HG03520 (cell line): ENCODE data around the gene MAT1A.

ENCODE experiments used
- ATAC-seq: cut with Tn5 transposase; IDR thresholded peaks from one replicate; pipeline ENCODE4 v1.9.1; 2021; ENCODE audit warnings: mild to moderate bottlenecking, moderate library complexity; ENCODE audit not compliant: unreplicated experiment

MAT1A gene

DNA sequence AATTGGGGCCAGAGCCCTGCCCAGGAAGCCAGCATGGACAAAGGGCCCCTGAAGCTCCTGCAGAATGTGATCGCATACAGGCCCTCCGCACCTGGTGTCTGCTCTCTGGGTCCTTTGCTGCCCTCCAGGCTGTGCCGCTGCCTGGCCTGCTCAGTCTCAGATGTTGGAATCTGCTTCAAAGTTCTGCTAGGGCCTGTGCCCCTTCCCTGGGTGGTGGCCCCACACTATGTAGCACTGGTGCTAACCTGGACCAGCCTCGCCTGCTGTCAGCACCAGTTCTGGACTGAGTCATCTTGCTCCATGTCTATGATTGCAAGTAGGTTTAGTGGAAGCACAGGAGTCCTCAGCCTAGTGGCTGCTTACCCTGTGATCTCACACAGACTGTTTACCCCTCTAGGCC, 6.3 kb downstream of the MAT1A start:
- ATAC-seq: no peak

DNA sequence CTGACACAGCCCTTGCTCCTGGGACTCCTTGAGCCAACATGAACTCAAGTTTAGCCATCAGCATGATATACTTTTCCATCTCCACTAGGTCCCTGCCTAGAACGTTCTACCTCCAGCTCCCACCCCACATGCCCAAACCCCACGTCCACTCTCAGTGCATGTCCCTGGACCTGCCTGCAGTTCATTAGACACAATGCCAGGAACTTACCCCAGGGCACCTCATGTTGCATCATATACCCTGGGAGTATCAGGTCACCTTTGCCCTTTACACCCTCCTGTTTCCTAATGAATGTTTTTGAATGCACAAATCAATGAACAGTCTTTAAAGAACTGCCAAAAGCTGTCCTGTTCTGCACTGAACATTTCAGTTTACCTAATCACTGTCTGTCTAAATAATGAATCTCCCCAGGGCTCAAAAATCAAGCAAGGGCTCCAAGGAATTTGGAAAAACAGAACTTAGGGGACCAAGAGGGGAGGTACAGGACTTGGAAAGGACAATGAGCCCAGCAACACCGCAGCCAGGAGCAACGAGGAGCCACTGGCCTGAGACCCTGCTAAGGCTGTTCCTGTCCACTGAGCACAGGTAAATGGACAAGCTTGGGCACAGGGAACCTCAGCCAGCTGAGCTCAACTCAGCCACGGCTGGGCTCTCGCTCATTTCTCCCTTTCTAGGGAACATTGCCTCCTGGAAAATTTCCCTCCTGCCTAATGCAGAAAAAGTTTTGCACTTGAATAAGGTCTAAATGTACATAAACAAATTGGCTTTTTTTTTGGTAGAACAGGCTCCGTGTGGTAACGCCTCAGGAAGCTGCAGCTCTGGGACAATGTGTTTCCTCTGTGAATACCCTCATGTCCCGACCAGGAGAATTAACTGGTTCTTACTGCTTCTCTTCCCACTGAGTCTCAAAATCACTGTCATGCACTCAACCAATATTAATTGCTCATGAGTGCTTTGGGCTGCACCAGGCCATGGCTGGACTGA, 7.4 kb downstream of the MAT1A start:
- no peak for ATAC-seq

DNA sequence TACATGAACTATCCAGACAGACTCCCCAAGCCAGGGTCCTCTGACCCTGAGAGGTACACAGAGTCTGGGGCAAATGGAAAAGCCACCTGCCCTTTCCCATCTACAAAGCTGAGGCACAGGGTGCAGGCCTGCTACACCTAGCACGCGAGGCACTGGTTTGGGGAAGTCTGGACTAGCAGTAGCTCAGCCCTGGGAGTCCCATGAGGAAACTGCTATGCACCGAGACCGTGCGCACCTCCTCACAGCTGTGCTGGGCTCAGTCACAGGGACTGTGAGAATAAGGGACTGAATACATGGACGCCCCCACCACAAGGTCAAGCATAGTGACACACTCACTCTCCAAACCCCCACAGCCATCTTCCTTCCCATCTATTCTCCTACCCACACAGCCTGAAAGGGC, 8.2 kb downstream of the MAT1A start:
- no peak for ATAC-seq

DNA sequence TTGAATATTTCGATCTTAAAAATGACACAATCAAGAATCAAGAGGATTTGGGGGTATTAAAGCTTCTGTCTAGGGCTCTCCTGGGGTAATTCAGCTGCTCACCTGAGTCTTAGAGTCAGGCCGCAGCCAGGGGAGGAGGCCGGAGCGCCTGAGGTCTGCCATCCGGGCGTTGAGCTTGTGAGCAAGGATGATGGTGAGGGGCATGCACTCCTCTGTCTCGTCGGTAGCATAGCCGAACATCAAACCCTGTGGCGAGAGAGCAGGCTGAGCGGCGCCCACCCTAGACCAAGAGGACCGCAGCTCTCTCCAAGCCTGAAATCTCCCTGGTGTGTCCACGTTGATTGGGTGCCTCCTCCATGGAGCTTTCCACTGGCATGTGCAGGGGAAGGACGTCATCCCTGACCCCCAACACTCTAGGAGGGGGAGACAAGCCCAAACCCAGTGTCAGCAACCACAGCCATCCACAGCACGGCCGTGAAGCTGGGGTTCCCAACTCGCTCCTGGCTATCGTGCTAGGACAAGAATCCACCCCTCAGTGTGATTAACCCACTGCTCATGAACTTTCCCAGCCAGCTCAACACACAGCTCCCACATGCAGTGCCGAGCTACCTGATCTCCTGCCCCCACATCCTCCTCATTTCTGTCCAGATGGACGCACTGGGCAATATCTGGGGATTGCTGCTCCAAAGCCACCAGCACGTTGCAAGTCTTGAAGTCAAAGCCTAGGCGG, 9.2 kb downstream of the MAT1A start:
- ATAC-seq: no peak

DNA sequence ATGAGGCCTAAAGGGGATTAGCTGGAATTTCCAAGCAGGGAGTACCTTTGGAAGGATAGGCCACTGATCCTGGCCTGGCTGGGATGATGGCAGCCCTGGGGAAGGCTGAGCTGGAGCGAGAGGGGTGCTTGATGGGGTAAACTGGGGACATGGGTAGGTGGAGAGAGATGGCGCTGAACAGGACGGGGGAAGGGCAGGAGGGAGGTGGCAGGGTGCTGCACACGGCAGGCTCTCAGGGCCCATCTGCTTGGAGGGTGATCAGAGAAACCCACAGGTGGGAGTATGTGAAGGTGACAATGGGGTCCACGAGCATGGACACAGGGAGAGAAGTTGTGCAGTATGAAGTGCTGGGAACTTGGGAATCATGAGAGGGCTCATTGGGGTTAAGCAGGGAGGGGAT, 10.3 kb downstream of the MAT1A start:
- no peak for ATAC-seq

DNA sequence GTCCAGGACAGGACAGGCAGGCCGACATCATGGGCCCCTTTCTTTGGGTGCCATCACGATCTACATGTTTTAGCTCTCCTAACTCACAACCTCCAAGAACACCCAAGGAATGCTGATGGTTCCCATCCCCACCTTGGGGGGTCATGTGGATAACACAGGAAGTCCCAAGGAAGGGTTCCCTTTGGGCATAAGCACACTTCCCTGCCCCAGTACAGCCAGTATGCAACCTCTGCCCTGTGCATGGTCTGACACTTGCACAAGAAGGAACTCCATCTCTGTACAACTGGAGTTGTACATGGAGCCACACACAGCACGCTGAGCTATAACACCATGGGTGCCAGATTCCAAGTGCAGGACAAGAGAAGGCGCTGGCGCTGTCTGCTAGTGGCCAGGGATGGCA, 11.0 kb downstream of the MAT1A start:
- ATAC-seq: no peak

DNA sequence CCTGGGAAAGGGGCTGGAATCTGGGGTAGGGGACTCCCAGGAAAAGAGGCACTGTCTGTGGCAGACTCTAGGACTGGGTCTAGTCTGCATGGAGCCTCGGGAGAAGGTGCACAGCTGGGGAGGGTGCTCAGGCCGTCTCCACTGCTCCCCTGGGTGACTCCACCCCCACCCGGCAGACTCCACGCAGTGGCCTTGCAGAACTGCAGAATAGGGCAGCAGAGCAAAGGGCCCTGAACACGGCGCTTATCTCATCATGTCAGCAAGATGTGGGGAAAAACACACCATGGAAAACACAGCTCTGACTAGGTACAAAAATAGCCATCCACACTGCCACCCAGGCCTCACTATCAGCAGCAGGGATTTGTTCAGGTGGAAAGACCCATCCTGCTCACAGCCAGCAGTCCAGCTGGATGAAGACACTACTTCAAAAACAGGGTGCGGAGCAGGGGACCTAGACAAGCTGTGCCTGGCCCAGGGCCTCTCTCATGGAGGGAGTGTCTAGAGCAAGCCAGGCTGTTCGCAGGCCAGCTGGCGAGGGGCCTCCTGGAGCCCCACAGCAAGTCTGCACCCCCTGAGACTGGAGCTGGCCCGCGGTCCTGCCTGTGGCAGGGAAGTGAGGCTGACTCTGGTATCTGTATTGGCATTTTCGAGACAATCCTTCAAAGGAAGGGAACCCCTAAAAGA, 11.7 kb downstream of the MAT1A start:
- no peak for ATAC-seq

DNA sequence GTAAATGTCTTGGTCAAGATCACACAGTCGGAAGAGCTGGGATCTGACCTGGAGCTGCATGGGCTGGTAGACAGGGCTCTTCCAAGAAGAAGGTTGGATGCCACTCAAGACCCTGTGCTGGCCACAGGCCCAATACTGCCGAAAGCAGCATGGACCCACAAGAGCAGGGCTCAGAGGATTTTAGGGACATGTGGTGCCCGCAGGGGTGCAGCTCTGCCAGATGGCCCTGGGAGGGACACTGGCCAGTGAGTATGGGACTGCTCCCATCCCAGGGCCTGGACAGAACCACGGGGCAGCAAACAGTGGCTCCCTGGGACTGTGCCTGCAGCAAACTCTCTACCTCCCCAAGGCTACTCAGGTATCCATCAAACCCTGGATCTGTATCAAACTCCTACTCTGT, 12.4 kb downstream of the MAT1A start:
- ATAC-seq: no peak

DNA sequence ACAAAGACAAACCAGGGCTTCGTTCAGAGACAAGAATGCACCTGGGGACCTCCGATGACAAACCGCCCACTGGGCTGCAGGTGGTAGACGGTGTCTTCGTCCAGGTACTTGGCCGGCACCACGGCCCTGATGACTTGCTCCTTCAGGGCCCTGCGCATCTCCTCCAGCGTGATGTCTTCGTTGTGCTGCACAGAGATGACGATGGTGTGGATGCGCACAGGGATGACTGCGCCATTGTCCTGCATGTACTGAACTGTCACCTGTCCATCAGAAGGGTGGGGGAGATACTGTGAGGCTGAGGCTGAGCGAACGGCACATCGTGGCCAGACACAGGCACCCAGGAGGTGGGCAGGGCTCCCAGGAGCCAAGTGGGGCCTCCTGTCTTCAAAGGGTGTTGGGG, 13.1 kb downstream of the MAT1A start:
- no peak for ATAC-seq

DNA sequence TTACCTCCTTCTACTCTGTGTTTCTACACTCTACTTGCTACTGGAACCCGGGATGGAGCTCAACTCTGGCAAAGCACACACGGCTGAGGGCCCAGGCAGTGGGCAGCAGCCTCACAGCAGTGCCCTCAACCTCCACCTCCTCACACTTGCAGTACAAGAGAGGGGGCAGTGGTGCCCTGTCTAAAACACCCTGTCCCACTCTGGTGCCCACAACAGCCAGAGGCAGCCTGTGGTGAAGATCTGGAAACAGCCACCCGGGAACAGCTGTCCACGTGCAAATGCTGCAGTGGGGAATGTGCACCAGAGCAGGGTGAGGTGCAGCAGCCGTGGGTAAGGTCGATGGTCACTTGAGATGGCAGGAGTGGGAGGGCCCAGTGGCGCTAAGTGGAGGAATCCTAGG, 13.7 kb downstream of the MAT1A start:
- no peak for ATAC-seq

DNA sequence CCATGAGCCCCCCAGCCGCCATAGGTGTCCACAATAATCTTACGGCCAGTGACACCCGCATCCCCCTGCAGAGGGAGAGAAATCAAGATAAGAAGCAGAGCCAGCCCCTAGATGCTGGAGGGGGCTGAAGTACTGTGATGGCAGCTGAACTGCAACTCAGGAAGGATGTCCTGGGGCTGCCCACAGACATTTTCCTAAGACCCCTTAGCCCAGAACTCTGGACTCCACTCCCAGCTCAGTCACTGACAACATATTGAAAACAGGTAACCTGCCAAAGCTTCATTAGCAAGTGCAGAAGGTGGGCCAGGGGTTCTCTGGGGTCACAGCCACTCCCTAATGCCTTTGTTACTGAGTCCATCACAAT, 14.3 kb downstream of the MAT1A start:
- no peak for ATAC-seq

DNA sequence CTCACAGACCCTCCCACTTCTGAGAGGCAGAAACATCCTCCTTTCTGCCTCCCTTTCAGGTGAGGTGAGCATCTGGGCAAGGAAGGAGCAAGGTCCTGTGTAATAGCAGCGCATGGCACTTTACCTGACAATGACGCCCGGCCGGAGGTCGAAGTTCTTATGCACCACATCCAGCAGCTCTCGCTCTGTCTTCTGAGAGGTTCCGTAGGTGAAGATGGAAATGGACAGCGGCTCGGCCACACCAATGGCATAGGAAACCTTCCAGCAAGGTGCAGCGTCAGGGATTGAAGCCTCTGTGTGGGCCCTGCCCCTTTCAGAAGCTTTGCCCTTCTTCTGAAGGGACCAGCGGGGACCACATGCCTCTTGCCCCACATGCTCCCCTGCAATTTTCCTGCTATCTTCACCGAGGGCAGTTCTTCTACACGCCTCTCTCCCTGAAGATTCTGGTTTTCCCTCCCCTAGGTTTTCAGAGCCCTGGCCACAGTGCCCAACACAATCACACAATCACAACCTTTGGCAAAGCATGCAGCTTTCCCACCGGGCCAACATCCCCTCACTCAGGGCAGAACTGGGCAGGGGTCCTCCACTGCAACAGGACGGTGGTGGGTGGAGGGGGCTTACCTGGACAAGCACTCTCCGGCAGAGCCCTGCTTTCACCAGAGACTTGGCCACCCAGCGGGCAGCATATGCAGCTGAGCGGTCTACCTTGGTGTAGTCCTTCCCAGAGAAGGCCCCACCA, 14.9 kb downstream of the MAT1A start:
- ATAC-seq: no peak

DNA sequence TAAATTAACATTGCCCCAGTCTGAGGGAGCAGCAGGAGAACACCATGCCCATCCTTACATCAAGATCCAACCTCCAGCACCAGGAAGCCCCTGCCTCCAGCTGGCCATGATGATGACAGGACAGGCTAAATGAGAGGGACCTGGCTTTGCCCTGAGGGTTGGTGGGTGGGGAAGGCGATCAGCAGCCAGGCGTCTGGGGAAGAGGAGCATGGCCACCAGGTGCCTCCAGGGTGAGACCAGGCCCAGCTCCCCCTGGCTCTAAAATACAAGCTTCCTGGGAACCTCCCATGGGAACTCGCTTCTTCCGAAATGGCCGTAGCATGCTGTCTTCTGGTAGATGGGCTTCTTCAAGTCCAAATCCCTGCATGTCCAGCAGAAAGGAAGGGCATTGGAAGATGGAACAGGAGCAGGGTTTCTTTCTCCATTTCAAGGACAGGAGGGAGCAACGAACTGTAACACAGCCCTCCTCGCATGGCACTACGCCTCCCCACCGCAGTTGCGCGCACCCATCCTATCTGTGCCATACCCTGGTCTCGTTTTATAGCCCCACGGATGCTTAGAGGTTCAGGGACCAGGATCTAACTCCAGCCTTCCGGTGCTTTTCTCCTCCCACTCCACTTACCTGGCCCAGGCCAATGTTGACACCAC, 15.8 kb downstream of the MAT1A start:
- ATAC-seq: no peak

DNA sequence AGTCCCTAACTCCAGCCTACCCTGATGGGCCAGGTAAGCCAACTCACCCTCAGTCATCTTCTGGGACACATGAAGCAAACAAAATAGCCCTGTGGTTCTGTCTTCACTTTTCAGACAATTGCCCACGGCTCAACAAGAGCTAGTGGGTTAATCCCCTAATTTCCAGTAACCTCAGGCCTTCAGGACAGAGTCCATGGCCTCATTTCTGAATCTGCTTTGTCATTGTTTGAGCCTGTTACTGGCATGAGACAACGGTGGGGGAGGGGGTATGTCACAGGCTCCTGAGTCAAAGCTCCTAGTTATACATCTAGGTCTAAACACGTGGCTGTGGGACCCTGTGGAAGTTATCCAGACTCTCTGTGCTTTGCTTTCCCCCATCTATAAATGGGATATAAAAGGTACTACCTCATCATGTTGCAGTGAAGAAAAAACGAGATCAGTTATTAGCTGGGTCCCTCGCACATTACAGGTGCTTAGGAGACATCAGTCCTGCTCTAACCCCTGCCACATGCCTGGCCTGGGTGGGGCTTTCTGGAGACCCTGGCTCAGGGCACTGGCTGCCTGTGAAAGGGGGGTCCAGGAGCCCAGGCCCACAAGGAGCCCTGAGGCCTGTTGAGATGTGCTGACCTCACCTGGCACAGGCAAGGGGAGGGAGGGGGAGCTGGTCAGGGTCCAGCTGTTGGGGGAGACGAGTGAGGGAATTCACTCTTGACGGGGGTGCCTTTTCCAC, 16.5 kb downstream of the MAT1A start:
- ATAC-seq: no peak

DNA sequence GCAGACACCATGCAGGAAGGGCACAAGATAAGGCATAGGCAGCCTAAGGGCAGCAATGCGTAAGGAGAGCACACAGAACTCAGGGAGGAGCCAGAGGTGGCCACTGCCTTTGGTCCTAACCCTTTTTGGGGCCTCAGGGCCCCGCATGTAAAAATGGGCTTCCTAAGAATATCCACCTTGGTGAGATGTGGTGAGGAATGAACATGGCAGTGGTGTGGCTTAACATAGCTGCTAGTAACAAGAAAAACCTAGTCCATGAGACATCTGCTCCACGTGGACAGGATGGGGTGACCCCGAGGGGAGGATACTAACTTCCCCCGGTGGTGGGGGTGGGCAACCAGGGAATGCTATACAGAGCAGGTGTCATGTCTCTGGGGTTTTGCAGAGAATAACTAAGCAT, 18.0 kb downstream of the MAT1A start:
- no peak for ATAC-seq

DNA sequence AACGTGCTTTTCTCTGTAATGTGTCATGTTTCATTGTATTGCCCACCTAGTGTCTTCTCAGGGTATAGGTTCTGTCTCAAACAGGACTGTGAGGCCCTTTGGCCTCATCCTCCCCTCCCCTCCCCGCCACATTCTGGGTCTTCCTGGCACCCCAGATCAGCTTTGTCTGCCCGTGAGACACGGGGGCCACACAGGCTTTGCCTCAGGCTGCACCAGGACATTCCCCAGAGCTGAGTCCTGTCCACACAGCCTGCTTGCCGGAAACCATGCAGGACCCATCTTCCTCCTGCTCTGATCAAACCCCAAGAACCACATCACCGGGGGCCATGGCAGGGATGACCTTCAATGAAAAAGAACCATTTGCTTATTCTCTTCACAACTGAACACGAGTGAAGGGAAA, 18.6 kb downstream of the MAT1A start:
- ATAC-seq: no peak

DNA sequence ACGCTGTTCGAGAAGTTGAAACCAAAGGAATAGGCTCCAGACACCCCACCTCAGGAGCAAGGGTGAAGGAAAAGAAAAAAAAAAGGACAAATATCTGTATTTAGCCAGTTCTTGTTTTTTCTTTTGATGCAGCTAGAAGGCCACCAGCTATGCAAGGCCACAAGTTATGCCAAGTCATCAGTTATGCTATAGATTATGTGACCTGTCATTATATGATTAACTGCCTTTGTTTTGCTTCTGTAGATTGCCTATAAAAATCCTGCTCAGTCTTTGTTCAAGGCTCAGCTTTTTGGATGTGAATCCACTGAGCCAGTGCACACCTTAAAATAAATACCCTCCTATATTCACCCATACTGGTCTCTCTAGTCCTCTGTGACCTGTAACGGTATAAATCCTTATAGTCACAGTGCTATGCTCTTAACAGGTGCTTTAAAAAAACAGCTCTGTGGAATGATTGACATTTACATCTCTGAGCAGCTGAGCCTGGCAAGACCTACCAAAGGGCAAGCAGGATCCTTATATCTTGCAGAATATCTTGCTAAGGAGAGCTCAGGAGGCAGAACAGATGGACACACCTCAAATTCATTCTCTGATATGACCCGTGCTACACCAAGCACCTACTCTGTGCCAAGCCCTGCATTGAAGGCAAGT, 20.4 kb downstream of the MAT1A start:
- no peak for ATAC-seq

DNA sequence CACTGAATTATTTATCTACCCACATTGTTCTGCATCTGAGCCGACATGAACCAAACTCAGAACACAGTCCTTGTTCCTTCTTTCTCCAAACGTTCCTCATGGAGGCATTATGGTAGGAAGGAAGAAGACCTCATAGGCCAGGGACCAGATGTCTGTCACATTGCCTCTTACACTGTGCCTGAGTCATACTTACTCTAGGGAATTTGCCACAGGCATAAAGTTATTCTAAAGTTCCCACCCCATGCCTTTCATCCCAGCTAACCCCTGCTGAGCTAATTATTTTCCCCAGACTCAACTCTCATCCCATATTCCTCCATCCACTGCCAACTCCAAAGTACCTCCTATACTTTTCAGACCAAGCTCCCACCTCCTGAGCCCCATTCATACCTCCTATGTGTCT, 21.2 kb downstream of the MAT1A start:
- no peak for ATAC-seq

DNA sequence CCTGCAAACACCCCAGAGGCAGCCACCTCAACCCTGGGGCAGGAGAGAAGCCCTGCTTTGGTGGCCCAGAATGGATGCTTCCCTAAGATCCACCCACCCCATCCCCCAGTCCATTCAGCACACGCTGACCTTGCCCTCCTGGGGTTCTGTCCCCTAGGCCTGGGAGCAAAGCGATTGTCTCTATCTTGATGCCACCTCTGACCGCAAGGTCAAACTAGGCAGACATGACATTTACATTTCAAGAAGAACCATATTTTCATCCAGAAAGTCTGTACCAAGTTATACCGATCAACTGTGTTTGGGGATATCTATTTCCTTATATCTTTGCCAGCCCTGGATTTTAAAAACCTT, 23.0 kb downstream of the MAT1A start:
- ATAC-seq: no peak
